Neural crest cell (in vitro differentiated cells): Measurements from ENCODE around the gene ERP44. TPM values are rescaled to one million over a fixed set of nuclear protein-coding genes. Genes with fewer than 3 reads are reported as not detected.

Source experiments
- DNase-seq: peaks from one replicate; pipeline ENCODE4 v3.0.0; 2021; ENCODE audit warnings: low read depth, mixed read lengths, low spot score
- H3K27ac Mint-ChIP-seq: one replicate; pipeline ENCODE4 v1.8.0; 2021; ENCODE audit warnings: mild to moderate bottlenecking, mixed read lengths; ENCODE audit not compliant: unreplicated experiment
- H3K27me3 Mint-ChIP-seq: 2 replicates; pipeline ENCODE4 v1.8.0; 2021; ENCODE audit warnings: low read depth, mild to moderate bottlenecking, mixed read lengths
- H3K36me3 Mint-ChIP-seq: 2 replicates; pipeline ENCODE4 v1.8.0; 2021; ENCODE audit warnings: low read depth, mild to moderate bottlenecking, mixed read lengths
- H3K4me1 Mint-ChIP-seq: 2 replicates; pipeline ENCODE4 v1.8.0; 2021; ENCODE audit warnings: mixed read lengths
- H3K4me3 Mint-ChIP-seq: one replicate; pipeline ENCODE4 v1.8.0; 2021; ENCODE audit warnings: mild to moderate bottlenecking, mixed read lengths
- H3K9me3 Mint-ChIP-seq: 2 replicates; pipeline ENCODE4 v1.8.0; 2021; ENCODE audit warnings: mixed read lengths
- CTCF ChIP-seq: fragments of 200-600 bp; sonication (generic); conservative IDR thresholded peaks from 2 replicates; pipeline ENCODE4 v1.5.0; 2021; ENCODE audit warnings: antibody characterized with exemption, mild to moderate bottlenecking
- total RNA-seq: library from RNA; stranded (reverse); gene quantifications from 2 replicates; pipeline ENCODE4 v1.2.1, GENCODE V29; 2021

The ERP44 gene
- total RNA-seq, 1 donor from 2014 or later = 13.6 TPM

- Mint-ChIP-seq H3K27ac (no peak overlapping the region), H3K4me1 (peaks cover 11% of the 10 kb centered on the region), H3K36me3 (no peaks in the 10 kb centered on the region), H3K9me3 (no peaks in the 10 kb centered on the region), H3K27me3 (no peaks in the 10 kb centered on the region), H3K4me3 (no peak overlapping the region)
- no peak for TF ChIP-seq CTCF
- DNase-seq = no peak
These were observed 121.6 kb downstream of the ERP44 start for GRCh38 chr9:99977033-99977792.

GRCh38 chr9:99973455-99973854, 125.3 kb downstream of the ERP44 start:
- no peak for TF ChIP-seq CTCF
- no peak overlapping the region for H3K4me3 Mint-ChIP-seq
- H3K27ac Mint-ChIP-seq = no peak overlapping the region
- H3K27me3 Mint-ChIP-seq = no peaks in the 10 kb centered on the region
- peaks cover 3% of the 10 kb centered on the region for H3K36me3 Mint-ChIP-seq
- no peaks in the 10 kb centered on the region for H3K9me3 Mint-ChIP-seq
- DNase-seq = no peak
- peaks cover 11% of the 10 kb centered on the region for H3K4me1 Mint-ChIP-seq

- H3K4me3 Mint-ChIP-seq = no peak overlapping the region
- H3K27ac Mint-ChIP-seq = no peak overlapping the region
- no peaks in the 10 kb centered on the region for H3K4me1 Mint-ChIP-seq
- H3K36me3 Mint-ChIP-seq = peaks cover 3% of the 10 kb centered on the region
- no peaks in the 10 kb centered on the region for H3K27me3 Mint-ChIP-seq
- no peak for TF ChIP-seq CTCF
- H3K9me3 Mint-ChIP-seq = no peaks in the 10 kb centered on the region
- DNase-seq = no peak
These were observed 127.4 kb downstream of the ERP44 start for GRCh38 chr9:99971410-99971809.

- DNase-seq = no peak
- H3K4me1 Mint-ChIP-seq = no peaks in the 10 kb centered on the region
- H3K9me3 Mint-ChIP-seq = no peaks in the 10 kb centered on the region
- no peaks in the 10 kb centered on the region for H3K27me3 Mint-ChIP-seq
- H3K4me3 Mint-ChIP-seq = no peak overlapping the region
- no peak for TF ChIP-seq CTCF
- H3K36me3 Mint-ChIP-seq = peaks cover 3% of the 10 kb centered on the region
- H3K27ac Mint-ChIP-seq = no peak overlapping the region
These were observed 128.3 kb downstream of the ERP44 start for GRCh38 chr9:99970481-99970880.

GRCh38 chr9:99967457-99967856, 131.3 kb downstream of the ERP44 start:
- Mint-ChIP-seq H3K4me1 (no peaks in the 10 kb centered on the region), H3K27ac (no peak overlapping the region), H3K9me3 (no peaks in the 10 kb centered on the region), H3K27me3 (no peaks in the 10 kb centered on the region), H3K36me3 (peaks cover 3% of the 10 kb centered on the region), H3K4me3 (no peak overlapping the region)
- DNase-seq = no peak
- TF ChIP-seq CTCF = no peak
